Keratinocyte (primary cell): ENCODE data around the gene CRHBP. TPM values are rescaled to one million over a fixed set of nuclear protein-coding genes. Genes with fewer than 3 reads are reported as not detected.

Experiments
- DNase-seq: peaks from one replicate; pipeline ENCODE4 v3.0.0-alpha.2; 2011; ENCODE audit warnings: low read depth, missing footprints, low spot score
- FAIRE-seq: peaks from 2 replicates; lab custom pipeline; 2011; peaks lifted over from hg19 to GRCh38; lab: Jason Lieb, UNC
- H2AFZ ChIP-seq: 2 replicates; pipeline ENCODE4 v1.6.0; 2012; ENCODE audit warnings: low read length, control low read depth, inconsistent platforms; ENCODE audit not compliant: control insufficient read depth
- H3K27ac ChIP-seq: 2 replicates; pipeline ENCODE4 v1.5.1; 2011; ENCODE audit warnings: low read length; ENCODE audit not compliant: control insufficient read depth, insufficient read depth
- H3K27me3 ChIP-seq: 3 replicates; pipeline ENCODE4 v1.6.0; 2011; ENCODE audit warnings: low read length; ENCODE audit not compliant: control insufficient read depth, insufficient read depth; ENCODE audit errors: extremely low read depth
- H3K36me3 ChIP-seq, 2 experiments: 2 replicates in 1 of 2; 3 replicates in 1 of 2; pipeline ENCODE4 v1.5.1; 2011; ENCODE audit warnings: low read length in 2 of 2, mild to moderate bottlenecking in 1 of 2; ENCODE audit not compliant: control insufficient read depth in 2 of 2, insufficient read depth in 2 of 2; ENCODE audit errors: extremely low read depth in 1 of 2
- H3K4me1 ChIP-seq: 3 replicates; pipeline ENCODE4 v1.5.1; 2011; ENCODE audit warnings: low read length; ENCODE audit not compliant: control insufficient read depth, insufficient read depth; ENCODE audit errors: extremely low read depth
- H3K4me2 ChIP-seq: 3 replicates; pipeline ENCODE4 v1.6.0; 2011; ENCODE audit warnings: low read depth, low read length; ENCODE audit not compliant: control insufficient read depth, insufficient read depth; ENCODE audit errors: extremely low read depth
- H3K4me3 ChIP-seq, 3 experiments: fragments of 200-600 bp in 1 of 3; sonication (generic) in 1 of 3; 2 replicates in 2 of 3; 3 replicates in 1 of 3; pipeline ENCODE4 v1.5.1; 2011 to 2016; ENCODE audit warnings: low read length in 3 of 3, mild to moderate bottlenecking in 3 of 3, control low read depth in 2 of 3, inconsistent platforms in 1 of 3, low read depth in 1 of 3, mixed read lengths in 1 of 3, mixed run types in 1 of 3, moderate library complexity in 1 of 3; ENCODE audit not compliant: control insufficient read depth in 2 of 3, insufficient read depth in 2 of 3; ENCODE audit errors: extremely low read depth in 1 of 3
- H3K79me2 ChIP-seq: 2 replicates; pipeline ENCODE4 v1.6.0; 2012; ENCODE audit warnings: low read length; ENCODE audit not compliant: control insufficient read depth, insufficient read depth
- H3K9ac ChIP-seq: 3 replicates; pipeline ENCODE4 v1.6.0; 2011; ENCODE audit warnings: low read length; ENCODE audit not compliant: control insufficient read depth, insufficient read depth; ENCODE audit errors: extremely low read depth
- H3K9me1 ChIP-seq: 3 replicates; pipeline ENCODE4 v1.6.0; 2011; ENCODE audit warnings: low read length; ENCODE audit not compliant: control insufficient read depth, insufficient read depth; ENCODE audit errors: extremely low read depth
- H3K9me3 ChIP-seq: 2 replicates; pipeline ENCODE4 v1.5.1; 2012; ENCODE audit warnings: low read depth, low read length; ENCODE audit not compliant: control insufficient read depth
- H4K20me1 ChIP-seq: 3 replicates; pipeline ENCODE4 v1.6.0; 2011; ENCODE audit warnings: low read length; ENCODE audit not compliant: control insufficient read depth, insufficient read depth; ENCODE audit errors: extremely low read depth
- CTCF ChIP-seq, 3 experiments: IDR thresholded peaks in 1 of 3; conservative IDR thresholded peaks in 1 of 3; optimal IDR thresholded peaks in 1 of 3; 2 replicates in 2 of 3; 3 replicates in 1 of 3; pipeline versions ENCODE3 to v1.5.1; 2011; ENCODE audit warnings: low read length in 3 of 3, mild to moderate bottlenecking in 3 of 3, moderate library complexity in 2 of 3, control low read depth in 1 of 3, inconsistent platforms in 1 of 3; ENCODE audit not compliant: insufficient read depth in 2 of 3; ENCODE audit errors: extremely low read depth in 1 of 3
- EZH2 ChIP-seq: IDR thresholded peaks from one replicate; pipeline ENCODE4 v1.6.1; 2012; ENCODE audit warnings: inconsistent platforms, mild to moderate bottlenecking, low read length, moderate library complexity
- dilution Hi-C: fragments of 300-500 bp; cut with MboI; formaldehyde crosslinking; loops from one replicate; pipeline ENCODE4 v1.7.0; 2020; ENCODE audit warnings: low sequenced_read_pairs; ENCODE audit not compliant: extremely low pct_ligation_motif_present
- polyA plus RNA-seq, 5 experiments: library from polyadenylated mRNA; depleted of rRNA in 3 of 5; stranded (reverse) in 3 of 5; stranded (forward) in 1 of 5; unstranded in 1 of 5; fragments of >200 nt; gene quantifications; 1 replicate in 1 of 5; 2 replicates in 3 of 5; 3 replicates in 1 of 5; pipeline versions ENCODE4 v1.2.1 to v1.2.3, GENCODE V29; 2011 to 2012; ENCODE audit warnings: missing spikeins in 2 of 5, low read depth in 1 of 5, low replicate concordance in 1 of 5

CRHBP gene
- polyA plus RNA-seq, 1 donor (not counting 4 experiments of a cell fraction or from before 2014, with no cell fraction given), result not detected

DNA sequence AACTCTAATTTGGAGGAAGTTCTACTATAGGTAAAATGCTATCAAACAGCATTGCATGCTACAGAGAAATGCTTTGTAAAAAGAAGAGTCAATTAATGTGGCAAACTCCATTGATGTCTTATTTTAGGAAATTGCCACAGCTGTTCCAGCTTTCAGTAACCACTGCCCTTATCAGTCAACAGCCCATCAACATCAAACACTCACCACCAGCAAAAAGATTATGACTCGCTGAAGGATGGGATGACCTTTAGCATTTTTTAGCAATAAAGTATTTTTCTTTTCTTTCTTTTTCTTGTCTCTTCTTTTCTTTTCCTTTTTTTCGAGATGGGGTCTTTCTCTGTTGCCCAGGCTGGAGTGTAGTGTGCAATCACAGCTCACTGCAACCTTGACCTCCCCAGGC, 26.0 kb downstream of the CRHBP start:
- dilution Hi-C loops, result no loop called here
- H3K4me2 ChIP-seq, result no peak overlapping the region
- no peaks in the 10 kb centered on the region for H3K79me2 ChIP-seq
- TF ChIP-seq EZH2, result no peak
- TF ChIP-seq CTCF (optimal IDR thresholded peaks at IDR 0.05 in 1 of 3, IDR thresholded peaks at IDR 0.05 in 1 of 3, conservative IDR thresholded peaks at IDR 0.05 in 1 of 3; ENCODE audit: extremely low read depth in 1 of 3, insufficient read depth in 2 of 3, low read length in 3 of 3), result no peak
- H3K4me1 ChIP-seq, result no peaks in the 10 kb centered on the region
- FAIRE-seq (no peak), DNase-seq (no peak)
- H3K27ac ChIP-seq, result no peak overlapping the region
- H2AFZ ChIP-seq, result no peak overlapping the region
- no peaks in the 10 kb centered on the region for H4K20me1 ChIP-seq
- H3K9me3 ChIP-seq, result no peaks in the 10 kb centered on the region
- no peaks in the 10 kb centered on the region for H3K27me3 ChIP-seq
- no peak overlapping the region for H3K9ac ChIP-seq
- no peaks in the 10 kb centered on the region for H3K9me1 ChIP-seq
- H3K4me3 ChIP-seq, result no peak overlapping the region
- H3K36me3 ChIP-seq, result no peaks in the 10 kb centered on the region

GRCh38 chr5:76980518-76981144, 27.8 kb downstream of the CRHBP start:
- dilution Hi-C loops, result no loop called here
- H3K27me3 ChIP-seq, result no peaks in the 10 kb centered on the region
- H3K27ac ChIP-seq, result no peak overlapping the region
- no peaks in the 10 kb centered on the region for H3K4me1 ChIP-seq
- DNase-seq (no peak), FAIRE-seq (no peak)
- no peaks in the 10 kb centered on the region for H3K36me3 ChIP-seq
- no peak overlapping the region for H3K4me2 ChIP-seq
- H3K9me3 ChIP-seq, result no peaks in the 10 kb centered on the region
- H3K9ac ChIP-seq, result no peak overlapping the region
- no peaks in the 10 kb centered on the region for H3K79me2 ChIP-seq
- TF ChIP-seq CTCF (optimal IDR thresholded peaks at IDR 0.05 in 1 of 3, IDR thresholded peaks at IDR 0.05 in 1 of 3, conservative IDR thresholded peaks at IDR 0.05 in 1 of 3; ENCODE audit: extremely low read depth in 1 of 3, insufficient read depth in 2 of 3, low read length in 3 of 3) (no peak), EZH2 (no peak)
- H3K4me3 ChIP-seq, result no peak overlapping the region
- H4K20me1 ChIP-seq, result no peaks in the 10 kb centered on the region
- no peak overlapping the region for H2AFZ ChIP-seq
- H3K9me1 ChIP-seq, result no peaks in the 10 kb centered on the region
